CD14-positive monocyte (primary cell): ENCODE measurements around the gene ZNF587. TPM values are rescaled to one million over a fixed set of nuclear protein-coding genes. Genes with fewer than 3 reads are reported as not detected.
"Not testable (repeated sequence)": the region's sequence is repeated elsewhere in the genome, so short reads cannot be mapped to it uniquely, and the experiment has no call there.

Source experiments
- DNase-seq, 3 donors: peaks; one replicate each; pipeline ENCODE4 v3.0.0-alpha.2; 2011 to 2022
- H2AFZ ChIP-seq: 2 replicates; pipeline ENCODE4 v1.6.0; 2012; ENCODE audit warnings: mild to moderate bottlenecking, low read depth, low read length, inconsistent platforms; ENCODE audit not compliant: insufficient read depth, poor library complexity, severe bottlenecking
- H3K27ac ChIP-seq, 2 donors: 1 replicate in 1 of 2; 2 replicates in 1 of 2; pipeline ENCODE4 v1.5.1; 2012 to 2013; ENCODE audit warnings: low read length in 2 of 2, control low read depth in 1 of 2, inconsistent platforms in 1 of 2, low read depth in 1 of 2, mild to moderate bottlenecking in 1 of 2
- H3K27me3 ChIP-seq, 2 donors: one replicate each; pipeline versions ENCODE4 v1.6.0 to v1.6.1; 2011 to 2013; ENCODE audit warnings: low read length in 2 of 2; ENCODE audit not compliant: control insufficient read depth in 2 of 2, insufficient read depth in 2 of 2
- H3K36me3 ChIP-seq, 2 donors: replicated peaks in 1 of 2; 1 replicate in 1 of 2; 2 replicates in 1 of 2; pipeline versions ENCODE4 v1.5.1 to v1.6.1; 2012 to 2013; ENCODE audit warnings: low read length in 2 of 2, control low read depth in 1 of 2, inconsistent platforms in 1 of 2, mild to moderate bottlenecking in 1 of 2; ENCODE audit not compliant: insufficient read depth in 2 of 2, control insufficient read depth in 1 of 2
- H3K4me1 ChIP-seq, 2 donors: 1 replicate in 1 of 2; 2 replicates in 1 of 2; pipeline versions ENCODE4 v1.5.1 to v1.6.1; 2012 to 2013; ENCODE audit warnings: low read length in 2 of 2, control low read depth in 1 of 2, inconsistent platforms in 1 of 2, mild to moderate bottlenecking in 1 of 2, moderate library complexity in 1 of 2; ENCODE audit not compliant: insufficient read depth in 2 of 2, control insufficient read depth in 1 of 2
- H3K4me2 ChIP-seq: replicated peaks from 2 replicates; pipeline ENCODE3; 2012; ENCODE audit warnings: low read length, moderate library complexity, mild to moderate bottlenecking; ENCODE audit not compliant: poor library complexity, severe bottlenecking; ENCODE audit errors: extremely low read depth
- H3K4me3 ChIP-seq, 3 experiments: fragments of 200-600 bp in 1 of 3; sonication (generic) in 1 of 3; replicated peaks in 1 of 3; 1 replicate in 2 of 3; 2 replicates in 1 of 3; pipeline ENCODE4 v1.5.1; 2011 to 2013; ENCODE audit warnings: low read length in 3 of 3, mild to moderate bottlenecking in 3 of 3, control low read depth in 2 of 3, low read depth in 2 of 3, inconsistent platforms in 1 of 3, moderate library complexity in 1 of 3
- H3K79me2 ChIP-seq: 2 replicates; pipeline ENCODE4 v1.6.0; 2012; ENCODE audit warnings: mild to moderate bottlenecking, control low read depth, inconsistent platforms, low read length, moderate library complexity; ENCODE audit not compliant: insufficient read depth
- H3K9ac ChIP-seq: 2 replicates; pipeline ENCODE4 v1.6.0; 2017; ENCODE audit warnings: low read length, mild to moderate bottlenecking; ENCODE audit not compliant: insufficient read depth, poor library complexity, severe bottlenecking
- H3K9me3 ChIP-seq, 2 donors: replicated peaks in 1 of 2; 1 replicate in 1 of 2; 2 replicates in 1 of 2; pipeline versions ENCODE4 v1.5.1 to v1.6.1; 2012 to 2013; ENCODE audit warnings: low read length in 2 of 2, control low read depth in 1 of 2; ENCODE audit not compliant: control insufficient read depth in 1 of 2, insufficient read depth in 1 of 2
- H4K20me1 ChIP-seq: 2 replicates; pipeline ENCODE4 v1.6.0; 2012; ENCODE audit warnings: mild to moderate bottlenecking, low read length, control low read depth, moderate library complexity; ENCODE audit not compliant: insufficient read depth
- H3K27ac Mint-ChIP-seq, 7 donors: one replicate each; pipeline ENCODE4 v1.8.0; 2020; ENCODE audit warnings: mild to moderate bottlenecking in 7 of 7, mixed read lengths in 7 of 7, moderate library complexity in 6 of 7, inconsistent platforms in 2 of 7
- H3K27me3 Mint-ChIP-seq, 3 donors: one replicate each; pipeline ENCODE4 v1.8.0; 2021 to 2022; ENCODE audit warnings: low read depth in 3 of 3, mild to moderate bottlenecking in 3 of 3, mixed read lengths in 3 of 3, moderate library complexity in 3 of 3, inconsistent platforms in 1 of 3
- H3K36me3 Mint-ChIP-seq, 2 donors: one replicate each; pipeline ENCODE4 v1.8.0; 2020; ENCODE audit warnings: mixed read lengths in 2 of 2, inconsistent platforms in 1 of 2, mild to moderate bottlenecking in 1 of 2
- H3K4me1 Mint-ChIP-seq: one replicate; pipeline ENCODE4 v1.8.0; 2020; ENCODE audit warnings: mild to moderate bottlenecking, mixed read lengths
- H3K4me3 Mint-ChIP-seq, 2 donors: one replicate each; pipeline ENCODE4 v1.8.0; 2020; ENCODE audit warnings: mild to moderate bottlenecking in 2 of 2, mixed read lengths in 2 of 2, moderate library complexity in 1 of 2
- H3K9me3 Mint-ChIP-seq, 7 donors: one replicate each; pipeline ENCODE4 v1.8.0; 2020 to 2022; ENCODE audit warnings: mixed read lengths in 7 of 7, mild to moderate bottlenecking in 6 of 7, moderate library complexity in 6 of 7, inconsistent platforms in 2 of 7
- CTCF ChIP-seq: fragments of 200-600 bp; IDR thresholded peaks from one replicate; pipeline ENCODE4 v1.8.0; 2022; ENCODE audit warnings: antibody characterized with exemption, mild to moderate bottlenecking
- WGBS: methylation state at CpG from one replicate; pipeline ENCODE4 v1.1.5; 2013; ENCODE audit warnings: missing lambda C conversion rate; ENCODE audit not compliant: insufficient coverage; 5-methylcytosine and 5-hydroxymethylcytosine counted together
- intact Hi-C, 2 donors: fragments of 100-400 bp; cut with micrococcal nuclease; formaldehyde crosslinking; loops; one replicate each; pipeline versions ENCODE4 v1.15.0 to v1.15.1; 2023
- polyA plus RNA-seq, 3 donors: library from polyadenylated mRNA; depleted of rRNA in 1 of 3; unstranded in 2 of 3; stranded (reverse) in 1 of 3; fragments of 300-500 nt in 2 of 3; fragments of >200 nt in 1 of 3; fragmentation: Illumina TruSeq in 2 of 3; gene quantifications; 1 replicate in 2 of 3; 2 replicates in 1 of 3; pipeline ENCODE4 v1.2.3, GENCODE V29; 2012 to 2021

Gene ZNF587
- polyA plus RNA-seq, 3 donors, result 0.41 to 15.0 (median 2.9) TPM

GRCh38 chr19:57850553-57851017 lies 926 bp downstream of the ZNF587 start:
- peak overlapping the region; percentile 85 for H3K9ac ChIP-seq
- no peak for TF ChIP-seq CTCF
- 58% methylated on average over 8 of the region's 11 CpGs for WGBS
- H3K27me3 ChIP-seq, result no peaks in the 10 kb centered on the region
- H3K27ac ChIP-seq, result peak overlapping the region in 1 of 2 donors; percentile 82
- intact Hi-C loops, result loop anchor here in 1 of 2 donors (1.0 kb wide), 1 partner anchor 31 kb away; no protein-coding TSS in a partner anchor
- peaks cover 0 to 6% of the 10 kb centered on the region in 2 donors for H3K9me3 ChIP-seq
- peaks cover 0 to 13% (median 12%) of the 10 kb centered on the region in 7 donors for H3K9me3 Mint-ChIP-seq
- peaks cover 24% of the 10 kb centered on the region for H3K4me1 Mint-ChIP-seq
- H3K4me3 Mint-ChIP-seq, result peak overlapping the region; percentile 92 to 95
- H4K20me1 ChIP-seq, result no peaks in the 10 kb centered on the region
- peak overlapping the region; percentile 80 to 93 (median 88) for H3K4me3 ChIP-seq
- H3K4me1 ChIP-seq, result peaks cover 9 to 14% of the 10 kb centered on the region in 2 donors
- H3K36me3 ChIP-seq, result peaks cover 11 to 31% of the 10 kb centered on the region in 2 donors
- H2AFZ ChIP-seq, result no peak overlapping the region
- H3K27ac Mint-ChIP-seq, result peak overlapping the region; percentile 92 to 98 (median 95)
- peak overlapping the region; percentile 82 for H3K4me2 ChIP-seq
- no peak for DNase-seq
- peaks cover 16 to 42% of the 10 kb centered on the region in 2 donors for H3K36me3 Mint-ChIP-seq
- peaks cover 36% of the 10 kb centered on the region for H3K79me2 ChIP-seq
- H3K27me3 Mint-ChIP-seq, result no peaks in the 10 kb centered on the region

- H3K27me3 Mint-ChIP-seq, H3K4me3 ChIP-seq, H3K4me3 Mint-ChIP-seq, H3K27me3 ChIP-seq, H2AFZ ChIP-seq, H4K20me1 ChIP-seq, intact Hi-C loops, H3K27ac Mint-ChIP-seq, H3K9ac ChIP-seq, H3K9me3 ChIP-seq, H3K4me2 ChIP-seq, DNase-seq, H3K27ac ChIP-seq: not testable (repeated sequence)
- Histone ChIP-seq H3K36me3 (peaks cover 17 to 42% of the 10 kb centered on the region in 2 donors), H3K79me2 (peaks cover 36% of the 10 kb centered on the region), H3K4me1 (peaks cover 9 to 14% of the 10 kb centered on the region in 2 donors)
- Mint-ChIP-seq H3K36me3 (peaks cover 25 to 54% of the 10 kb centered on the region in 2 donors), H3K9me3 (peaks cover 0 to 25% (median 19%) of the 10 kb centered on the region in 7 donors), H3K4me1 (peaks cover 22% of the 10 kb centered on the region)
- 97% methylated on average over 3 of the region's 6 CpGs for WGBS
These were observed 2.3 kb downstream of the ZNF587 start for GRCh38 chr19:57851812-57852603.

- Mint-ChIP-seq H3K4me1 (peaks cover 19% of the 10 kb centered on the region), H3K36me3 (peaks cover 39 to 70% of the 10 kb centered on the region in 2 donors), H3K27ac (peak overlapping the region in 1 of 7 donors; percentile 40), H3K9me3 (peaks cover 4 to 39% (median 21%) of the 10 kb centered on the region in 7 donors)
- intact Hi-C loops, H3K27me3 ChIP-seq, H3K27me3 Mint-ChIP-seq, H3K4me3 ChIP-seq, H4K20me1 ChIP-seq, H3K9ac ChIP-seq, DNase-seq, H3K27ac ChIP-seq, H2AFZ ChIP-seq, H3K4me3 Mint-ChIP-seq, H3K4me2 ChIP-seq: not testable (repeated sequence)
- Histone ChIP-seq H3K79me2 (peaks cover 36% of the 10 kb centered on the region), H3K36me3 (peaks cover 29 to 63% of the 10 kb centered on the region in 2 donors), H3K4me1 (peaks cover 9 to 14% of the 10 kb centered on the region in 2 donors), H3K9me3 (peaks cover 8 to 16% of the 10 kb centered on the region in 2 donors)
- WGBS, result 100% methylated on average over 1 of the region's 2 CpGs
These were observed 4.5 kb downstream of the ZNF587 start for GRCh38 chr19:57854117-57854516.
